Activated T-cell treated with anti-CD3 and anti-CD28 coated beads, Interleukin-2, amount 50 U/mL, for 72 hours (primary cell): ENCODE measurements around the gene NRSN2. TPM values are rescaled to one million over a fixed set of nuclear protein-coding genes. Genes with fewer than 3 reads are reported as not detected.

ENCODE experiments used
- ATAC-seq, 2 donors: fragments of 150-1000 bp; cut with Tn5 transposase; replicated peaks in 1 of 2; 2 replicates each; pipeline ENCODE4 v1.10.0; 2021; ENCODE audit warnings: moderate library complexity in 2 of 2, mild to moderate bottlenecking in 1 of 2
- DNase-seq, 2 donors: peaks; one replicate each; pipeline ENCODE4 v3.0.0; 2021 to 2022; ENCODE audit warnings: mixed read lengths in 1 of 2
- H3K27ac Mint-ChIP-seq: one replicate; pipeline ENCODE4 v1.8.0; 2022; ENCODE audit warnings: mild to moderate bottlenecking, moderate library complexity, mixed read lengths
- H3K27me3 Mint-ChIP-seq: one replicate; pipeline ENCODE4 v1.8.0; 2022; ENCODE audit warnings: low read depth, mixed read lengths
- H3K36me3 Mint-ChIP-seq, 2 donors: one replicate each; pipeline ENCODE4 v1.8.0; 2022; ENCODE audit warnings: mixed read lengths in 2 of 2, mild to moderate bottlenecking in 1 of 2; ENCODE audit not compliant: insufficient read depth in 2 of 2
- H3K4me1 Mint-ChIP-seq: one replicate; pipeline ENCODE4 v1.8.0; 2022; ENCODE audit warnings: low read depth, mixed read lengths
- H3K4me3 Mint-ChIP-seq, 2 donors: one replicate each; pipeline ENCODE4 v1.8.0; 2022; ENCODE audit warnings: mild to moderate bottlenecking in 2 of 2, mixed read lengths in 2 of 2, moderate library complexity in 2 of 2
- H3K9me3 Mint-ChIP-seq, 2 donors: one replicate each; pipeline ENCODE4 v1.8.0; 2022; ENCODE audit warnings: mixed read lengths in 2 of 2
- total RNA-seq, 2 donors: library from RNA; stranded (reverse); gene quantifications; one replicate each; pipeline ENCODE4 v1.2.3, GENCODE V29; 2022

The NRSN2 gene, protein sequence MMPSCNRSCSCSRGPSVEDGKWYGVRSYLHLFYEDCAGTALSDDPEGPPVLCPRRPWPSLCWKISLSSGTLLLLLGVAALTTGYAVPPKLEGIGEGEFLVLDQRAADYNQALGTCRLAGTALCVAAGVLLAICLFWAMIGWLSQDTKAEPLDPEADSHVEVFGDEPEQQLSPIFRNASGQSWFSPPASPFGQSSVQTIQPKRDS
- total RNA-seq = 10 to 100 TPM; 12.9 to 14.7 TPM

GRCh38 chr20:346640-347316 lies at the start of gene NRSN2:
Gene NRSN2, plus strand, starts transcription at chr20:347111. Its CDS starts 2,533 bp downstream, at chr20:349644.
- Mint-ChIP-seq H3K27ac (peak within 1 kb of the TSS; percentile 63), H3K27me3 (peaks cover 5% of the 10 kb centered on the region), H3K36me3 (peaks cover 15 to 20% of the 10 kb centered on the region in 2 donors), H3K4me3 (peak within 1 kb of the TSS; percentile 87 to 99), H3K9me3 (peaks cover 5 to 7% of the 10 kb centered on the region in 2 donors), H3K4me1 (peaks cover 21% of the 10 kb centered on the region)
- peak; percentile 41 to 60 for DNase-seq
- peak; percentile 51 to 59 for ATAC-seq

DNA sequence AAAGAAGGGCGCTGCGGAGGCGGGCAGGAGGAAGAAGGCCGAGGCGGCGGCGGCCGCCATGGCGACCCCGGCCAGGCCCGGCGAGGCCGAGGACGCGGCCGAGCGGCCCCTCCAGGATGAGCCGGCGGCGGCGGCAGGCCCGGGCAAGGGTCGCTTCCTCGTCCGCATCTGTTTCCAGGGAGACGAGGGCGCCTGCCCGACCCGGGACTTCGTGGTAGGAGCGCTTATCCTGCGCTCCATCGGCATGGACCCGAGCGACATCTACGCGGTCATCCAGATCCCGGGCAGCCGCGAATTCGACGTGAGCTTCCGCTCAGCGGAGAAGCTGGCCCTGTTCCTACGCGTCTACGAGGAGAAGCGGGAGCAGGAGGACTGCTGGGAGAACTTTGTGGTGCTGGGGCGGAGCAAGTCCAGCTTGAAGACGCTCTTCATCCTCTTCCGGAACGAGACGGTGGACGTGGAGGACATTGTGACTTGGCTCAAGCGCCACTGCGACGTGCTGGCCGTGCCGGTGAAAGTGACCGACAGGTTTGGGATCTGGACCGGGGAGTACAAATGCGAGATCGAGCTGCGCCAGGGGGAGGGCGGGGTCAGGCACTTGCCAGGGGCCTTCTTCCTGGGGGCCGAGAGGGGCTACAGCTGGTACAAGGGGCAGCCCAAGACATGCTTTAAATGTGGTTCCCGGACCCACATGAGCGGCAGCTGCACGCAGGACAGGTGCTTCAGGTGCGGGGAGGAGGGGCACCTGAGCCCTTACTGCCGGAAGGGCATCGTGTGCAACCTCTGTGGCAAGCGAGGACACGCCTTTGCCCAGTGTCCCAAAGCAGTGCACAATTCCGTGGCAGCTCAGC lies 48.8 kb upstream of the NRSN2 start:
- peaks cover 56% of the 10 kb centered on the region for H3K4me1 Mint-ChIP-seq

GRCh38 chr20:298776-299391 lies 48.0 kb upstream of the NRSN2 start:
- Mint-ChIP-seq H3K4me1 (peaks cover 56% of the 10 kb centered on the region), H3K36me3 (peaks cover 8 to 21% of the 10 kb centered on the region in 2 donors), H3K27me3 (no peaks in the 10 kb centered on the region), H3K27ac (peak overlapping the region; percentile 98), H3K9me3 (no peaks in the 10 kb centered on the region), H3K4me3 (peak overlapping the region; percentile 99 to 100)
- DNase-seq (no peak), ATAC-seq (no peak)

More for the DNA sequence above, 48.8 kb upstream of the NRSN2 start:
- DNase-seq (peak; percentile 48 to 50), ATAC-seq (peak; percentile 9 to 31)
- Mint-ChIP-seq H3K9me3 (no peaks in the 10 kb centered on the region), H3K4me3 (peak overlapping the region; percentile 99 to 100), H3K36me3 (peaks cover 8 to 21% of the 10 kb centered on the region in 2 donors), H3K27me3 (no peaks in the 10 kb centered on the region), H3K27ac (peak overlapping the region; percentile 98)

DNA sequence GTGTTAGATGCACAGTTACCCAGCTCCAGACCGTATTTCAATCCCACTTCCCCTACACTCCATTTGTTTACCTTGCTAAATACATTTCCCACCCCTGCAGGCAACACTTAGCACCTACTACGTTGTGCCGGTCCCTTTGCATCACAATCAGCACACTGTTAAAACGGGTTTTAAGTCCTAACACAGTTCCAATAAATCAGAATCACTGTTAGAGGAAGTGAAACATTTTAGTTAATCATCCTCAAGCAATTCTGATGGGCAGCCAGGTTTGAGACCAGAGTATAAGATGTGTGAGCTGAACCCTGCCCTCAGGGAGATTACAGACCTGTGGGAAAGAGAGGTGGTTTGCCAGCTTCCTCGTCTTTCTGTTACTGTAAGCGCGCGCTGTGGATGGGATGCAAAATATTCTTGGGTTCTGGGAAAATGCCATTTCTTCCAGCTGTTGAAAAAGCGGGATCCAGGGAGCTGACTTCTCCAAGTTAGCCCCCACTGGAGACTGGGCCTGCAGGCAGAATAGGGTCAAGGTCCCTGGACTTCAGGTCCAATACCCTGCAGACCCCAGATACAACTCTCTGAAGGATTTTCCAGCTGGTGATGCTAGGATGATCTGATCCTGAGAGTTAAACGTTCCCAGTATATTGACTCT lies 46.4 kb upstream of the NRSN2 start:
- DNase-seq (no peak), ATAC-seq (no peak)
- Mint-ChIP-seq H3K4me3 (peak overlapping the region; percentile 99 to 100), H3K4me1 (peaks cover 56% of the 10 kb centered on the region), H3K27me3 (no peaks in the 10 kb centered on the region), H3K9me3 (no peaks in the 10 kb centered on the region), H3K36me3 (peaks cover 8 to 21% of the 10 kb centered on the region in 2 donors), H3K27ac (peak overlapping the region; percentile 18)

- Mint-ChIP-seq H3K27ac (no peak overlapping the region), H3K4me3 (peak overlapping the region; percentile 29 to 71), H3K36me3 (peaks cover 8 to 21% of the 10 kb centered on the region in 2 donors), H3K27me3 (no peaks in the 10 kb centered on the region), H3K9me3 (peaks cover 0 to 1% of the 10 kb centered on the region in 2 donors), H3K4me1 (peaks cover 41% of the 10 kb centered on the region)
- DNase-seq (peak in 1 of 2 donors; percentile 29), ATAC-seq (peak; percentile 59 to 73)
Observed at GRCh38 chr20:301886-302848, 44.7 kb upstream of the NRSN2 start.

DNA sequence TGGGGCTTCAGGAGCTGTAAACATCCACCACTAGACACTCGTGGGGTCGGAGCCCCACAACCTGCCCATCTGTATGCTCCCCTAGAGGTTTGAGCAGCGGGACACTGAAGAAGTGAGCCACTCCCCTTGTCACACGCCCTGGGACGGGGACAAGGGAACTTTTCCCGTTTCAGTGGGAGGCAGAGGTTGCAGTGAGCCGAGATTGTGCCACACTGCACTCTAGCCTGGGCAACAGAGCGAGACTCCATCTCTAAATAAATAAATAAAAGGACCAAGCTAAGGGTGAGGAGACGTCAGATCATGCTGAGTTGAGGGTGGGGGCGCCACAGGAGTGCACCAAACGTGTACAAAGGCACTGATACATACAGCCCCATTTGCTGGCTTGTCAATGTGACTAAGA lies 41.2 kb upstream of the NRSN2 start:
- no peak overlapping the region for H3K4me3 Mint-ChIP-seq
- H3K4me1 Mint-ChIP-seq = peaks cover 37% of the 10 kb centered on the region
- no peaks in the 10 kb centered on the region for H3K27me3 Mint-ChIP-seq
- ATAC-seq = no peak
- H3K36me3 Mint-ChIP-seq = peaks cover 0 to 2% of the 10 kb centered on the region in 2 donors
- DNase-seq = no peak
- H3K9me3 Mint-ChIP-seq = peaks cover 0 to 1% of the 10 kb centered on the region in 2 donors
- H3K27ac Mint-ChIP-seq = no peak overlapping the region

DNA sequence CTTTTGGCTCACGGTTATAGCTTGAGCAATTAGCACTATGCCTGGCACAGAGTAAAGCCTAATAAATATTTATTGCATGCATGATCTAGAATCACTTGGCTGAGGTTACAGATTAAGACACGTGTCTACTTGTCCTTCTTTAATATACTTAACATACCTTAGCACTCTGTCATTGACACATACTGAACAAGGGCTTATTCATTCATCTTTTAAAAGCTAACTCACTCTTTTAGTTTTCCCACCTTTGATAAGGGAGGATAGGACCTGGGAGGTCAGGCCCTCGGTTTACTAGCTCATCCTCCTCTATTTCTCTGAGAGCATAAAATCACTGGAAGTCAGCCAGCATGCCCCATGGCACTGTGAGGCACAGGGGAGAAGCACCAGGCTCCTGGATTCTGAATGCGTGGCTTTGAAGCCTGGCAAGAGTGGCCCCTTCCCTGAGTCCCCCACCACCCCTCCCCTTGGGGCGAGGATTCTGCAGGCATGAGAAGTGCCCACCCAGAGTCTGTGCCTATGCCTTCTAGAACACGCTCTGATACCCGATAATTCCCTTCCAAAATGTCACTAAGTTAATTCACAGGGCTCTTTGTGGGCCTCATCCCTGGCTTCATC lies 38.4 kb upstream of the NRSN2 start:
- H3K27ac Mint-ChIP-seq = no peak overlapping the region
- H3K4me3 Mint-ChIP-seq = no peak overlapping the region
- peaks cover 21% of the 10 kb centered on the region for H3K4me1 Mint-ChIP-seq
- no peak for ATAC-seq
- H3K36me3 Mint-ChIP-seq = peaks cover 0 to 2% of the 10 kb centered on the region in 2 donors
- DNase-seq = no peak
- H3K27me3 Mint-ChIP-seq = no peaks in the 10 kb centered on the region
- peaks cover 1 to 2% of the 10 kb centered on the region in 2 donors for H3K9me3 Mint-ChIP-seq

- DNase-seq (no peak), ATAC-seq (no peak)
- Mint-ChIP-seq H3K27me3 (no peaks in the 10 kb centered on the region), H3K4me3 (peak overlapping the region in 1 of 2 donors; percentile 89), H3K27ac (no peak overlapping the region), H3K36me3 (peaks cover 0 to 2% of the 10 kb centered on the region in 2 donors), H3K9me3 (peaks cover 1 to 2% of the 10 kb centered on the region in 2 donors), H3K4me1 (peaks cover 21% of the 10 kb centered on the region)
Observed at GRCh38 chr20:309306-309840, 37.5 kb upstream of the NRSN2 start.

DNA sequence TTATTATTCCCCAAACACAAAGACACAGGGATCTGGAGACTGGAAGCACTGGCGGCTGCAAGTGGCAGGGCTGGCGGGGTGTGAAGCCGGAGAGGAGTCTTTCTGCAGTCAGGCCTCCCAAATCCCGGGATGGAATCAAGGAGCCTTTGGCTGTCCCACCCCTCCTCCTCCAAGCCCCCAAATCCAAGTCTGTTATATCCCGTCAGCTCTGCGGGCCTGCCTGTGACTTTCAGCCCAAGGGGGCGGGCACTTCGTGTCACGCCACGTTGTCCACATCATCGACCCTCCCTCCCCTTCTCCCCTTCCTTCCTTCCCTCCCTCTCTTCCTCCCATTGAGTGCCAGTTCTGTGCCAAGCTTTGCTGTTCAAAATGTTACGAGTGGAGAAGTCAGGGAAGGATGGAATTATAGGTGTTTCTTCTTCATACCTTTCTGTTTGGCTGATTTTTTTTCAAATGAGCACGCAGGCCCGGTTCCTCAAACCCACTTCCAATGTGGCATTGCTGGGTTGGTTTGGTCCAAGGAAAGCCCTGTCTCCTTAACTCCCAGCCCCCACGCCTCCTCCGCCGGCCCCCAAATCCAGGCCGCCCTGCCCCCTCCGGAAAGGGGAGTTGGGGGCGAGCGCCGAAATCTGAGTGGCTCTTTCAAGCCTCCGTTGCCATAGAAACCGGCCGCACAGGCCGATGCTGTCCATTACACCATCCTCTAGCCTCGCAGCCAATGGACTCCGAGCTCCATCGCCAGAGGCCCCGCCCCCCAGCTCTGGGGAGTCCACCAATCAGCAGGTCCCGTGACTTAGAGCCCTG lies 36.9 kb upstream of the NRSN2 start:
- H3K27me3 Mint-ChIP-seq = no peaks in the 10 kb centered on the region
- peak overlapping the region; percentile 55 for H3K27ac Mint-ChIP-seq
- peaks cover 21% of the 10 kb centered on the region for H3K4me1 Mint-ChIP-seq
- H3K36me3 Mint-ChIP-seq = peaks cover 0 to 2% of the 10 kb centered on the region in 2 donors
- peak; percentile 91 to 94 for DNase-seq
- H3K4me3 Mint-ChIP-seq = peak overlapping the region; percentile 83 to 89
- peak; percentile 100 for ATAC-seq
- peaks cover 1 to 2% of the 10 kb centered on the region in 2 donors for H3K9me3 Mint-ChIP-seq

DNA sequence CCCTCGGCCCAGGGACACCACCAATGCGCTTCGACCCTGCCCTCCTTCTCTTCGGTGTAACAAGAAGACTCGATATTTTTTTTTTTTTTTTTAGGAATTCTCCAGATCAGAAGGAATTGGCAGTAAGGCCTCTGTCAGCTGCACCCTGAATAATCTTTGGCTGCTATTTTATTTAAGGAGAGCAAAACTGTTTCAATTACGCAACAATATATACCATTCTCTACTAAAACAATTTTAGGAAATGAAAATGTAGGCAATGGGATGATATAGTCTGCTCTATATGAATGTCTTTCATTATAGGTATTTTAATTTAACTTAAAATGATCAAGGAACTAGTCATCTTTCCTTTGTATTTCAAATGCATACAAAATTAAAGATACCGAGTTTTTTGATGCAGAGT lies 36.3 kb upstream of the NRSN2 start:
- H3K27ac Mint-ChIP-seq = peak overlapping the region; percentile 55
- peak overlapping the region; percentile 83 to 89 for H3K4me3 Mint-ChIP-seq
- H3K9me3 Mint-ChIP-seq = peaks cover 1 to 2% of the 10 kb centered on the region in 2 donors
- H3K4me1 Mint-ChIP-seq = peaks cover 21% of the 10 kb centered on the region
- ATAC-seq = no peak
- peaks cover 0 to 2% of the 10 kb centered on the region in 2 donors for H3K36me3 Mint-ChIP-seq
- no peak for DNase-seq
- H3K27me3 Mint-ChIP-seq = no peaks in the 10 kb centered on the region
